HG03571 (cell line): ENCODE measurements around the gene SYNGR3.

Source experiments
- ATAC-seq: cut with Tn5 transposase; IDR thresholded peaks from one replicate; pipeline ENCODE4 v1.9.1; 2021; ENCODE audit not compliant: unreplicated experiment

SYNGR3 gene

DNA sequence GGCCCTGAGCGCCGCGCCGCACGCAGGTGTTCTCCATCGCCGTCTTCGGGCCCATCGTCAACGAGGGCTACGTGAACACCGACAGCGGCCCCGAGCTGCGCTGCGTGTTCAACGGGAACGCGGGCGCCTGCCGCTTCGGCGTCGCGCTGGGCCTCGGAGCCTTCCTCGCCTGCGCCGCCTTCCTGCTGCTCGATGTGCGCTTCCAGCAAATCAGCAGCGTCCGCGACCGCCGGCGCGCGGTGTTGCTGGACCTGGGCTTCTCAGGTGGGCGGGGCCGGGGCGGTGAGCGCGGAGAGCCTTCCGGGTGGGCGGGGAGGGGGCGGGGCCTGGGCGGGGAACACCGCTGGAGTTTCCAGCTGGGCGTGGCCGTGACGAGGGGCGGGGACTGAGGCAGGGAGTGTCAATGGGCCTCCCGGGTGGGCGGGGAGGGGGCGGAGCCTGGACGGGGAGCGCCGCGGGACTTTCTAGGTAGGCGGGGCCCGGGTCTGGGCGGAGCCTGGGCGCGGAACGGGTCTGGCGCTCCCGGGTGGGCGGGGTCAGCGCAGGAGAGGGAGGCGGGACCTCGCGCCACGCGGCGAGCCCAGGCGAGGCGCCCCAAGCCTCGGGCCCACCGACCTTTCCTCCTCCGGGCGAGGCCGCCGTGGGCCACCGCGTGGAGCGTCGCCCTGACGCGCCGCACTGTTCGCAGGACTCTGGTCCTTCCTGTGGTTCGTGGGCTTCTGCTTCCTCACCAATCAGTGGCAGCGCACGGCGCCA, 2.4 kb downstream of the SYNGR3 start:
- ATAC-seq = peak; percentile 38

DNA sequence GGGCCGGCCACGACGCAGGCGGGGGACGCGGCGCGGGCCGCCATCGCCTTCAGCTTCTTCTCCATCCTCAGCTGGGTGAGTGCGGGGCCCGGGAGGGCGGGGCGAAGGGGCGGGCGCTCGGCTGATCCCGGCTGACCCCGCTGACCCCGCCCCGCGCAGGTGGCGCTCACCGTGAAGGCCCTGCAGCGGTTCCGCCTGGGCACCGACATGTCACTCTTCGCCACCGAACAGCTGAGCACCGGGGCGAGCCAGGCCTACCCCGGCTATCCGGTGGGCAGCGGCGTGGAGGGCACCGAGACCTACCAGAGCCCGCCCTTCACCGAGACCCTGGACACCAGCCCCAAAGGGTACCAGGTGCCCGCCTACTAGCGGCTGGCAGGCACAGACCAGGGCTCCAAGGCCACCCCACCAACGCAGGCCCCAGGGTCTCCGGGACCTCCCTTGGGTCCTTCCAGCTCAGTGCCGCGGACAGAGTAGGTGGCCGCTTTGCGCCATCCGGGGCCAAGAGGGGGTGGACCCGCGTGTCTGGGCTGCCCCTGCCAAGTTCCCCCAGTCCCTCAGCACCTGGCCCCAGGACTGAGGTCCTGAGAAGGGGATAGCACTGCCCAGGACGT, 3.0 kb downstream of the SYNGR3 start:
- no peak for ATAC-seq

DNA sequence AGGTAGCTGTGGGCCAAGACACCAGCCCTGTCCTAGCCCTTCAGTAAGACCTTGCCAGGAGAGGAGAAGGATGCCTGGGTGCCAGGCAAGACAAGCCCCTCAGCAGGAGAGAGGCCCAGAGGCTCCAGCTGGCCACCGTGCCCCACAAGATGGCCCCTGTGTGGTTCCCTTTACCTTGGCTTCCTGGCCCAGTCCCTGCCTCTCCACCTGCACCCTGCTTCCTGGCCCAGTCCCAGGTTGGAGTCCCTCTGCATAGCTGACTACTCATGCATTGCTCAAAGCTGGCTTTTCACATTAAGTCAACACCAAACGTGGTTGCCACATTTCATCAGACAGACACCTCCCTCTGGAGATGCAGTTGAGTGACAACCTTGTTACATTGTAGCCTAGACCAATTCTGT, 4.0 kb downstream of the SYNGR3 start:
- ATAC-seq = no peak

DNA sequence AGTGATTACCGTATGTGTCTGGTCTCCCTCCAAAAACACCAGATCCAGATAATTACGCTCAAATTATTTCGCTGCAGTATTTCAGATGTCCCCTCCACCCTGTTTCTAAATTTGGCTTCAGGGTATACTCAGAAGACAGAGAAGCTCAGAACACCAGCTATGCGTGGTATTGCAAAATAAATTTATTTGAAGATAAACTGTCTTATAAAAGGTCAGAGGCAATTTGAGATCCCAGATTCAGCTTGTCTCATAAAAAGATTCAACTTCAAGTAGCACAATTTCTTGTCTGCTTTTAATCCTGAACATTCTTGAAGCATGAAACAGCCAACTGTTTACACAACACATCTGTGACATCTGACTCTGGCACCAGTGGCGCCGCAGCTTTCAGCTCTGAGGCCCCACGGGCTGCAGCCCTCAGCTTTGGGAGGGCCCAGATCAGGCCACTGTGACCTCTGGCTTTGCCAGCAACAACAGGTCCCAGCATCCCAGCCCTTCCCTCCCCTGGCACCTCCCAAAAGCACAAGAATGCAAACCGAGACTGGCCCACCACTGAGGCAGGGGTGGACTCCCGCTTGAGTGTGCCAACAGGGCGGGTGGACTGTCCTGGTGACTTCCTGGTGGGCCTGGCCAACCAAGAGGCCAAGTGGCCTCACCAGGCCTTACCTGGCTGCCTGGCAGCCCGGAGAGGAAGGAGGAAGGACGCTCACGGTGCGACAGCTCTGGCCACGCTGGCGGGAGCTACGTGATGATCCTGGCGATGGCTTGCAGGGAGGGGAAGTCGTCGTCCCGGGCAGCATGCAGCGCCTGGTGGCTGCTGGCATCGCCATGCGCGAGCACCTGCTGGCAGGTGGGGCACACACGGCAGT, 8.0 kb downstream of the SYNGR3 start:
- ATAC-seq = no peak

DNA sequence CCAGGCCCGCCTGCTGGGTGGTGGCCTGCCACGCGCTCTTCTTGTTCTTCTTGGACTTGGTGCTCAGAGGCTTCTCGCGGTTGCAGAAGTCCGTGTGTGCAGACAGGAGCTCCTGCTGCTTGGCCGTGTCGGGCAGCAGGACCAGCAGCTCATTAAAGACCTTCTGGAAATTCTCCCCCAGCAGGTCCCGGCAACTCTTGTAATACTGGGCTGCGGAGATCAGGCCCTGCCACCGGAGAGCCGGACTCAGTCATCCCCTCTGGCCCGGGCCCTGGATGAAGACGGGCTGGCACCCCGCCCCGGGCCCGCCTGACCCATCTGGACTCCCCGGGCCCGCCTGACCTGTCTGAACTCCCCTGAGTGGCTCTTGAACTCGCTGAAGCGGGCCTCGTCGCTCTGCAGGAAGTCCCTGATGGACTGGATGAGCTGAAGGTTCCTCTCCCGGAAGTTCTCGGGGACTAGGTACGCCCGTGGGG, 8.6 kb downstream of the SYNGR3 start:
- no peak for ATAC-seq

DNA sequence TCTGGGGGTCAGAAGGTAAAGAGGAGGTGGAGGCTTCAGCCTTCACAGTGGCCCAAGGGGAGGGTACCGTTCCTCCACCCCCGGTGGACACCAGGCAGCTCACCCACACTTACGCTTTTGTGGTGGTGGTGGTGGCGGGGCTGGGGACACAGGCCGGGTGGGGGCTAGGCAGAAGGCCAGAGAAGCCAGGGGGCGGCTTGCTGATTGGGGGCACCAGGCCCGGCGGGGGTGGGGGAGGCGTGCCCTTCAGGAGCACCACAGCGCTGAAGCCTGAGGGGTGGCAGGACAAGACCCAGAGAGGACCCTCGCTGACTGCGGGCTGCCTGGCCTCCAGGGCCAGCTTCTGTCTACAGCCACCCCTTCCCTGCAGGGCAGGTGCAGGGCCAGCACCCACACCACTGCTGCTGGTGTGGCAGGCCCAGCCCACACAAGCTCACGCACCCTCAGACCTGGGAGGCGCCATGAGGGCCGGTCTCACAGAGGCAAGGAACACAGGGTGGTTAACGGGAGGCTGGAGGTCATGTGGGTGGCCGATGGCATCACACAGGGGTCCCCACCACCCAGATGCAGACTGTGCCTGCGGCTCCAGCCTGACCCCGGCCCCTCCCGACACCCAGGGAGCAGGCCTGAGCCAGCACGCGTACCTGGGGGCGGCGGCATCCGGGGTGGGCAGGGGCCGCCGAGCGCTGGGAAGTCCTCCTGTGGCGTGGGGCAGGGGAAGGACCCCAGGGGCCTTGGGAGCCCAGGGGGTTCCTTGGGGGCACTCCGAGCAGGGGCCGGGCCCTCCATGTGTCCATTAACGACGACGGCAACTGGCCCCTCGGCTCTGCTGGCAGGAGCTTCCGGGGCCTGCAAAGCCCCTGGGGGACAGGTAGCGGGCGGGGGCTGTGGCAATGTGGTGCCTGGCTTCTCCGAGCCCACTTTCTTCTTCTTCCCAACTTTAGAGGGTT, 9.4 kb downstream of the SYNGR3 start:
- ATAC-seq = no peak

DNA sequence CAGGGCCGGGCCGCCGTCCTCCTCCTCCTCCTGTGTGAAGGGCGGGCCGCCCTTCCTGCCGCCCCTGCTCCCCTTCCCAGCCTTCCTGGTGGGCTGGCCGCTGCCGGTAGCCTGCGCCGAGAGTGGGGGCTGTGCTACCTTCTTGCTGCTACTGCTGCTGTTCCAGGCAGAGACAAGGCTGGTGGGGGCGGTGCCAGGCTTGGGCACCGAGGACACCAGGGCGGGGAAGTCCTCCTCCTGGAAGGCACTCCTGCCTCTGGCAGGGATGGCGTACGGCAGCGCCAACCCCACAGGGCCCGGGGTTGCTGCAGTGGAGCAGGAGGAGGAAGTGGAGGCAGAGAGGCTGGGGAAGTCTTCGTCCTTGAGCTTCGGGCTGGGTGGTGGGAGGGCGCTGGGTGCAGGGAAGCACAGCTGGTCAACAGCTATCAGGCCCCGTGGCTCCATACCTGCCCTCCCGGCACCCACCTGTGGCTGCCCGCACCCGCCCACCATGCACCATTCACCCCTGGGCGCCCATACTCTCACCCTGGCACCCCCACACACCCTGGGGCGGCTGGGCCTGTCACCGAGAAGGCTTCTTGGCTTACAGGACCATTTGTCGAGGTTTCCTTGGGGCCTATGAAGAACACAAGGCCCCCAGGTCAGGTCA, 10.2 kb downstream of the SYNGR3 start:
- no peak for ATAC-seq

DNA sequence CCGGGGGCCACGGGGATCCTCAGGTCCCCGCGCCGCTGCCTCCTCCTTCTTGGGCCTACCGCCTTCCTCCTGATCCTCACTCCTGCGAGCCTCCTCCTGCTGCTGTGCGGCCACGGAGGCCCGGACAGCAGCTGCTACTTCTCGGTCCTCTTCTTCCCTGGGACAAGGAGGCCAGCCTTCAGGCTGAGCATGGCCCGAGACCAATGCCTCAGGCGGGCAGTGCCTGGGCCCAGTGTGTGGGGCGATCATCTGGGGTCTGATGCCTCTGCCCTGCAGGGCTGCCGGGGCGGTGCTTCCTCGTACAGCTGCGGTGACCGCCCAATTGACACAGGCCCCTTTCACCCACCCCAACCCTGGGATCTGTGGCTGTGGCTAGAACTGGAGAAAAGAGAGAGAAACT, 11.3 kb downstream of the SYNGR3 start:
- ATAC-seq = no peak

DNA sequence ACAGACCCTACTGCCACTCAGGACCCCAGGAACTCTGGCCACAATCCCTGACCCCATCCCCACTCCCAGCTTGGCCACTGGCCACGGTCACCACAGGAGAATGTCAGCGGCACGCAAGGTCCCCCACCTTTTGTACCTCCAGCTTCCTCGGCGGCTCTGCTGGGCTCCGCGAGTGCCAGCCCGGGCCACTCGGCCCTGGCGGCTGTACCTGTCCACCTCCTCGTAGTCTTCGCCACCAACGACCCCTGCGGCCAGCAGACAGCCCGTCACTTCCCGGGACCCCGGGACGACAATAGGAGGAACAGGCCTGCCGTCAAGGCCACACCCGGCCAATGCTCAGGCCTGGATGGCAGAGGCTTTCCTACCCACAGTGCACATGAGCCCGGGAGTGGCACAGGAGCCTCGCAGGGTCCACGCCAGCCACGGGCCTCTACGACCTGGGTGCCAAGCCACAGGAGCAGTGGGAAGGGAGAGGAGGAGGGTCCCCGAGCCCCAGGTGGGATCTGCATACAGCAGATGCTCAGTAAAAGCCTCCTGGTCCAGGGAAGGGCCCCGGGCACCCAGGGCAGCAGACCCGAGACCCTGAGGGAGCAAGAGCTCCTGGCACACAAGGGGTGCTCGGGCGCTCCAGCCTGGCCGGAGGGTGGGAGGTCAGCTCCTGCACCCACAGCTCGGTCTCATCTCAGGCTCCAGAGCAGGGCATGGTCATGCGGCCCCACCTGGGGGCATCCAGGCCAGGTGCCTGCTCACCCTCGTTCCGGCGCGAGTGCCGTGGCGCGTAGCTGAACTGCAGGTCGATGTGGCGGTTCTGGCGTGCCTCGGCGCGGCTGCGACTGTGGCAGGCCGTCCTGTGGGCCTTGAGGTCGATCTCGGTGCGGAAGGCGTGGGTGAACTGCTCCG, 11.9 kb downstream of the SYNGR3 start:
- ATAC-seq = no peak

DNA sequence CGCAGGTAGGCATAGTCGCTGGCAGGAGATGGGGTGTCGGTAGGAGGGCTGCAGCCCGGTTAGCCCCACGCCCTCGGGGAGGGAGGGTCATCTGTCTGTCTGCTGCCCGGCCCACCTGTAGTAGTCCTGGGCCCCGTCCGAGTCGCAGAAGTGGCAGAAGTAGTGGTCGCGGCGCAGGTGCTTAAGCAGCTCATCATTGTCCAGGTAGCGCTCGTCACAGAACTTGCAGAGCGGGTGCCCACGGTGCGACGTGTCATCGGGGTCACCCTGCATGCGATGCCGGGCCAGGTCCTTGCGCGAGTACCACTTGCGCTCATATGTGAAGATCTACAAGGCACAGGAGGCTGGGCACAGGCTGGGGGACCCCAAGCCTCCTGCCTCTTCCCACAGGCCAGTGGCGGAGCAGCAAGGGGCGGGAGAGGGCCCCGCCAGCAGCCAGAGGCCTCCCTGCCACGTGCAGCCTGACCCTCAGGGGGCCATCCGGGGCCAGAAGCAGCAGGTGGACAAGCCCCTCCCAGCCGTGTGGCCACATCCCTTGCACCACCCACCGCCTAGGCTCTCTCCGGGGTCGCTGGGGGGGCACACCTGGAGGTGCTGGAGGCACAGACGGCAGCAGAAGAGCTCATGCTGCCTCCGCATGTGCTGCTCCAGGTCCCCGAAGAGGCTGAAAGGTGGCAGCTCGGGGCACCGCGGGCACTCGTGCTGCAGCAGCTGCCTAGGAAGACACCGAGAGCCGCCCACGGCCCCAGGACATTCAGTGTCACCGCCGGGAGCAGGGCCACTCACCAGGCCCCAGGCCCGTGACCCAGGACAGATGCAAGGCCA, 12.8 kb downstream of the SYNGR3 start:
- ATAC-seq = no peak

DNA sequence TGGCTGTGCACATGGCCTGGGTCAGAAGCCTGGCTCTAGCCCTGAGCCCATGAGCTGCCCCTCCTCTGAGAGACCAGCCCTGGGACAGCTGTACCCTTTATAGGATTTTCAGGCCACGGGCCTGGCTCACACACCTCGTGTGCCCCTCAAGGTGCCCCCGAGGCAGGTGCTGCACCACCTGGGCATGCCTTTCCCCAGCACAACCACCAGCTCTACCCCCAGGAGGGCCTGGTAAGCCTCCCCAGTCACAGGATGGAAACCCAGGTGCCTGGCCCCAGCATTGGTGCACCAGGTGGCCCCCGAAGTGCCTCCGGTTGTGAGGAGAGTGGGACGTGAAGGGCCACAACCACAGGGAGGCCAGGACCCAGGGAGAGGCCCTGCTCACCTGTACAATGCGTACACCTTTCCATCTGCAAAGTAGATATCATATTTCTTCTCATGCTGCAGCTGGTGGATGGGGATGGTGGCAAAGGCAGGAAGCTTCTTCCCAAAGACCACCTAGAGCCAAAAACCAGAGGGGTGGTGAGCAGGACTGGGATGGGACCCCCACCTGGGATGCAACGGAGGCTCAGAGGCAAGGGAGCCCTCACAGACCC, 13.6 kb downstream of the SYNGR3 start:
- ATAC-seq = no peak

DNA sequence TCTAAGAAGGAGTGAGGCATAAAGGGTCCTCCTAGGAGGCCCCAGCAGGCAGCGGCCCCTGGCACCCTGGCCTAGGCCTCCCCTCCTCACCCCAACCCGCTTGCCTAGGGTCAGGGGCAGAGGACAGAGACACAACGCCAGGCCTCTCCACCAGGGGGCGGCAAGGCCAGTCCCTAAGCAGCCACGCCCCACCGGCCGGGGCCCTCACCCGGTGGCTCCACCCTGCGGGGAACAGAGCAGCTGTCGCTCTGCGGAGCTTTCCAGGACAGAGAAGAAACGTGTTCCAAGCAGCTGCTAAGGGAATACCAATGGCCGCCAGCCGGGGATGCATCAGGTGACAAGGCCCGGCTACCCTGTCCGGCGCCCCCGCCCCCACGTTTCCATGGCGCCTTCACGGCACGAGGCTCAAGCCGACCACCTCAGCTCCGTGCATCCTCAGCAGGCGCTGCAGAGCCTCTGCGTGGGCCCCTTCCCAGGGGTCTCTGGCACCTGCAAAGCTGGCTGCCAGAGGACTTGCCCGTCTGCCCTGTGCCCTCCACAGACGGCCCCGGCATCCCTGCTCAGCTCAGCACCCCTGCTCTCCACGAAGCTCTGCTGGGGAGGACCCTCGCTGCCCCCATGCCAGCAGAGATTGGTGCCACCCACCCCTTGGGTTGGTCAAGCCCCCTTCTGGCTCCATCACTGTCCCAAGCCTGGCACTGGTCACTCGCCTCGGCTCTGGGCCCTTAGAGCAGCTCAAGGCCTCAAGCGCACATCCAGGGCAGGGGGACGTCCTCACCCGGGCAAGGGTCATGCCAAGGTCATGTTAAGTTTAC, 14.3 kb downstream of the SYNGR3 start:
- ATAC-seq = peak; percentile 48

DNA sequence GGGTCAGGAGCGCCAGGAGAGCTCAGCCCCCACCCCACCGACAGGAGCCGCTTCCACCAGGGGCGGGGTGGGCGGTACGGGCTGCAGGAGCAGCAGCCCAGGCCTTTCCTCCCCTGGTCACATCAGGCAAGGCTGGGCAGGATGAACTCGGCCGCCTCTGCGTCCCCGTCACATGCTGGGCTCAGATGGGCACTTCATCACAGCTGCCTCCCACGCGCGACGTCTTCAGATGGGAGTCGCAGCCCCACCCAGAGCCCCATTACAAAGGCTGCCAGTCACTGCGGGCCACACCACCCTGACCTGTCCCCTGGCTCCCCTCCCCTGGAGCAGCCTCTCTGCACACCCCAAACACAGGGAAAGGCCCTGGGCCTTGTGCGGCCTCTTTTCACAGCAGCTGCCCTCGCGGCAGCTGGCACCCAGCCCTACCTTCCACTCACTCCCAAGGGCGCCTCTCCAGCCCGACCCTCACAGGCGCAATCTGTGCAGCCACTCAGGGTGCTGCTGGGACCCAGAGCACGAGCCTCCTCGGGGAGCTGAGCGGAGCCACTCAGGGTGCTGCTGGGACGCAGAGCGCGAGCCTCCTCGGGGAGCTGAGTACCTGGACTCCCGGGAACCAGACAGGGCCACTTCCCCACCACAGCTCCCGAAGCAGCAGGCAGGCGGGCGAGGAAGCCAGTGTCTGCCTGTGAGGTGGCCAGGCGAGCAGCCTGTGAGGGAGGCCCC, 15.2 kb downstream of the SYNGR3 start:
- no peak for ATAC-seq

DNA sequence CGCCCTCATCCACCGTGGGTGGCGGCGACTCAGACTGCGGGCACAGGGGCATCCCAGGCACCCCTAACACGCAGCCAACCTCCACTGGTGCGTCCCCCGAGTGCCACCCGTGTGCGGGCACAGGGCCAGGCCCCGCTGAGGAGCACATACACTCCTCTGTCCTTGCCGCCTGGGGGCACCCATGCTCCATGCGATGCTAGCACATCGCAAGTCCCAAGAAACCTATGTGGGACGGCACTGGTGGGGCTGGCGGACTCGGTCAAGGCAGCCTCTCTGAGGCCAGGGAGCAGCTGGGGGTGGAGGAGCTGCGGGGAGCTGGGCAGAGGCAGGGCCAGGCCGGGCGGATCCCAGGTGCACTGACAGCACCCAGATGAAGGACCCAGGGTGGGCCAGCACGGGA, 15.9 kb downstream of the SYNGR3 start:
- ATAC-seq = no peak

DNA sequence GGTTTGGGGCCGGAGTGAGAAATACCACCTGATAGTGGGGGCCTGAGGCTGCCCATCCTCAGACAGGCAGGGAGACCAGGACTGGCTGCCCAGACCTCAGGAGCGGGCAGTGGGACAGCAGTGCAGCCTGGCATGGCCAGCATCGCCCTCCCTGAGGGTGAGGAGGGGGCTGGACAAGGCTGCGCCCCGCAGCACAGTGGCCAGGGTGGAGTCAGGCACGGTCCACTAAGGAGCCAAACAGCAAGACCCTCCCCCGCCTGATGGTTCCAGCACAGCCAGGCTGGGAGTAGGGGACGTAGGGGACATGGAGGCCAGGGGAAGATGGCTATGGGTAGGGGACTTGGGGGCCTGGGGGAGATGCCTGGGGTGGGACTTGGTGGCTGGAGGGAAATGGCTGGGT, 16.5 kb downstream of the SYNGR3 start:
- ATAC-seq = no peak

DNA sequence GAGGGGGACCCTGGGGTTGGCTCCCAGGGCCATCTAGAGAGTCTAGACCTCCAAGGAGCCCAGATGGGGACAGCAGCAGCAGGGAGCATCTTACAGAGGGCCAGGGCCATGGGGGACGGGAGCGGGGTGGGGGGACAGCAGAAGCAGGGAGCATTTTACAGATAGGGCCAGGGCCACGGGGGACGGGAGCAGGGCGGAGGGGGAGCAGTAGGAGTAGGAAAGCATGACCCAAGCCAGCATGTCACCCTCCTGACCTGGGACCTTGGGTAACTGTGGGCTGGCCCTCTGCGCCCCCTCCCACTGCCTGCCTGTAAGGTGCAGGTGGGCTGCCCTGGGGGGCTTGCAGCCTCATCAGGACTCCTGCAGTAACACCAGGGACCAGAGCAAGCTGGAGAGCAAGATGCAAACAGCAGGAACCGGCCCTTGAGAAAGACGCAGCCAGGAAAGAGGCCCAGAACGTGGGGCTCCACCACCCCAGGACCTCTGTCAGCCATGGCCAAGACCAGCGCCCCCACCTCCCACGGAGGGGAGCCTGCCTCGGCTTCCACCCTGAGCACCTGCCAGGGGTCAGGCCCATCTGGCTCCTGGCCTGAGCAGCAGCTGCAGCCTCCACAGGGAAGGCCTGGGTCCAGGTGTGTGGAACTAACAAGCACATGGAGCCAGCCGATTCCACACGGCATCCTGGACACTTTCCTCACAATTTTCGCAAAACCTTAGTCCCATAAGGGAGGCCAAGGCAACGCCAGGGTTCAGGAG, 17.5 kb downstream of the SYNGR3 start:
- no peak for ATAC-seq
